GM18873 (cell line): Measurements from ENCODE around the gene ANXA10.
"Not testable (repeated sequence)": the region's sequence is repeated elsewhere in the genome, so short reads cannot be mapped to it uniquely, and the experiment has no call there.

ENCODE experiments used
- ATAC-seq: cut with Tn5 transposase; IDR thresholded peaks from one replicate; pipeline ENCODE4 v1.9.1; 2021; ENCODE audit warnings: mild to moderate bottlenecking, moderate library complexity, moderate number of reproducible peaks; ENCODE audit not compliant: unreplicated experiment, low FRiP score

The ANXA10 gene

GRCh38 chr4:168153596-168154440, 61.5 kb downstream of the ANXA10 start:
- peak; percentile 61 for ATAC-seq

GRCh38 chr4:168154546-168155277, 62.4 kb downstream of the ANXA10 start:
- ATAC-seq: no peak

- no peak for ATAC-seq
These were observed 70.3 kb downstream of the ANXA10 start for GRCh38 chr4:168162604-168163003.

GRCh38 chr4:168163106-168163505, 70.8 kb downstream of the ANXA10 start:
- ATAC-seq: no peak

- ATAC-seq: no peak
These were observed 71.7 kb downstream of the ANXA10 start for GRCh38 chr4:168164045-168164444.

GRCh38 chr4:168164915-168165548, 72.7 kb downstream of the ANXA10 start:
- ATAC-seq: no peak

- ATAC-seq: no peak
These were observed 75.5 kb downstream of the ANXA10 start for GRCh38 chr4:168167714-168168284.

GRCh38 chr4:168174308-168174707, 82.0 kb downstream of the ANXA10 start:
- ATAC-seq: no peak

- no peak for ATAC-seq
These were observed 85.3 kb downstream of the ANXA10 start for GRCh38 chr4:168177546-168178149.

GRCh38 chr4:168183717-168184571, 91.6 kb downstream of the ANXA10 start:
- ATAC-seq: no peak

- ATAC-seq: no peak
These were observed 96.4 kb downstream of the ANXA10 start for GRCh38 chr4:168188754-168189153.

- no peak for ATAC-seq
These were observed 105.6 kb downstream of the ANXA10 start for GRCh38 chr4:168197926-168198325.

GRCh38 chr4:168199260-168199957, 107.1 kb downstream of the ANXA10 start:
- ATAC-seq: no peak

GRCh38 chr4:168200685-168201084, 108.3 kb downstream of the ANXA10 start:
- ATAC-seq: no peak

- no peak for ATAC-seq
These were observed 111.0 kb downstream of the ANXA10 start for GRCh38 chr4:168203233-168203911.

- ATAC-seq: no peak
These were observed 116.7 kb downstream of the ANXA10 start for GRCh38 chr4:168208957-168209614.

- ATAC-seq: no peak
These were observed 120.3 kb downstream of the ANXA10 start for GRCh38 chr4:168212656-168213055.

- not testable (repeated sequence) for ATAC-seq
These were observed 121.2 kb downstream of the ANXA10 start for GRCh38 chr4:168213511-168213910.
